ENCODE data around the gene RFX4. TPM values are rescaled to one million over a fixed set of nuclear protein-coding genes. Genes with fewer than 3 reads are reported as not detected.

Gene RFX4
- total and polyA plus RNA-seq, 2 of the 8 experiments (the other 6 are each of a cell fraction or from before 2014, with no cell fraction given): 0.06 TPM; not detected in 1

- no peak overlapping the region for H3K27ac ChIP-seq (ENCODE audit: low read depth, low read length)
- no peak overlapping the region for H4K5ac ChIP-seq (ENCODE audit: insufficient read length, low read depth, low read length)
- no peak overlapping the region for H2AFZ ChIP-seq (ENCODE audit: low read length)
- POLR2A ChIA-PET (ENCODE audit: partially characterized antibody): no interaction called here
- no peaks in the 10 kb centered on the region for H3K79me2 ChIP-seq (ENCODE audit: control insufficient read depth in 1 of 2, insufficient read depth in 2 of 2, low read length in 2 of 2)
- H3K36me3 ChIP-seq (ENCODE audit: control insufficient read depth in 2 of 4, insufficient read depth in 4 of 4, low read length in 3 of 4): no peaks in the 10 kb centered on the region
- 0 out of 2 replicates have a peak overlapping the region, but pooled peaks have one; percentile 6 for H2BK20ac ChIP-seq (ENCODE audit: low read length)
- no peak overlapping the region for H4K91ac ChIP-seq (replicated peaks; ENCODE audit: insufficient read length, low read length)
- no peaks in the 10 kb centered on the region; the same call in 1 of the 2 replicates for H3K23me2 ChIP-seq (ENCODE audit: low read depth, low read length)
- no peaks in the 10 kb centered on the region for H3K9me3 ChIP-seq (ENCODE audit: insufficient read depth in 2 of 2, low read depth in 1 of 2, low read length in 1 of 2)
- no peaks in the 10 kb centered on the region for H3K79me1 ChIP-seq (ENCODE audit: low read depth, low read length)
- no peak overlapping the region for H2BK15ac ChIP-seq (ENCODE audit: low read length)
- no peak for FAIRE-seq
- H3K14ac ChIP-seq (ENCODE audit: insufficient read length): no peak overlapping the region
- no peak overlapping the region; the same call in 1 of the 2 replicates for H2BK5ac ChIP-seq (ENCODE audit: low read depth, low read length)
- no peaks in the 10 kb centered on the region for H4K20me1 ChIP-seq (replicated peaks in 1 of 2; ENCODE audit: control insufficient read depth in 1 of 2, insufficient read depth in 2 of 2, low read length in 2 of 2)
- peaks cover 0 to 7% (median 5%) of the 10 kb centered on the region in 4 experiments; a peak in 5 of 7 replicates for H3K4me1 ChIP-seq (replicated peaks in 1 of 4; ENCODE audit: control insufficient read depth in 3 of 4, insufficient read depth in 4 of 4, low read length in 3 of 4)
- H3K18ac ChIP-seq (ENCODE audit: extremely low read depth, low read length): 0 out of 2 replicates have a peak overlapping the region, but pooled peaks have one; percentile 25
- H3K56ac ChIP-seq (replicated peaks; ENCODE audit: insufficient read length, low read depth, low read length): no peak overlapping the region
- no peak overlapping the region for H2BK120ac ChIP-seq (replicated peaks; ENCODE audit: low read depth, low read length)
- DNase-seq (ENCODE audit: low read depth in 1 of 2, low spot score in 2 of 2): peak in 1 of 2 experiments; percentile 24
- CTCF ChIA-PET (ENCODE audit: partially characterized antibody): interaction anchor here (0.6 to 1.6 kb wide), 3 partner anchors 13 to 428 kb away, joined by 3 to 4 read pairs (median 3); no protein-coding TSS in a partner anchor
- H3K27me3 ChIP-seq (replicated peaks in 1 of 4; ENCODE audit: control insufficient read depth in 3 of 4, extremely low read depth in 1 of 4, insufficient read depth in 3 of 4, low read length in 3 of 4): no peaks in the 10 kb centered on the region
- WGBS, 2 experiments (ENCODE audit: extremely low coverage in 1 of 2, insufficient coverage in 1 of 2, insufficient read length in 1 of 2, insufficient replicate concordance in 2 of 2, low coverage in 1 of 2, low lambda C conversion rate in 2 of 2, missing lambda C conversion rate in 1 of 2): 85% methylated on average over 6 of the region's 6 CpGs; no CpG with 5 or more reads in 1 of the 2 experiments
- no peak overlapping the region for H2AK5ac ChIP-seq (ENCODE audit: low read depth, low read length)
- no peak overlapping the region for H2BK12ac ChIP-seq (ENCODE audit: low read depth, low read length)
- H4K8ac ChIP-seq (ENCODE audit: extremely low read depth, insufficient read depth, low read length): no peak overlapping the region
- H3K4me2 ChIP-seq (ENCODE audit: insufficient read depth in 1 of 2, low read depth in 2 of 2, low read length in 2 of 2): 0 out of 4 replicates have a peak overlapping the region, but pooled peaks of 1 of the 2 experiments have one; percentile 17
- H3K4ac ChIP-seq (replicated peaks; ENCODE audit: insufficient read length, low read depth, low read length): no peak overlapping the region
- peak overlapping the region in 1 of 4 experiments; percentile 23; a peak in 1 of 8 replicates for H3K4me3 ChIP-seq (ENCODE audit: extremely low read depth in 1 of 4, insufficient read depth in 2 of 4, low read depth in 3 of 4, low read length in 4 of 4)
- H3K23ac ChIP-seq (ENCODE audit: insufficient read length): no peak overlapping the region
- no peak overlapping the region for H3K9ac ChIP-seq (replicated peaks in 1 of 4; ENCODE audit: extremely low read depth in 1 of 4, low read depth in 3 of 4, low read length in 3 of 4)
- TF ChIP-seq E2F6 (IDR thresholded peaks at IDR 0.05): no peak
- TF ChIP-seq RNF2 (IDR thresholded peaks at IDR 0.05; ENCODE audit: borderline replicate concordance, low read depth, low read length, missing control alignments, poor library complexity, severe bottlenecking): no peak
- TF ChIP-seq TEAD4 (IDR thresholded peaks at IDR 0.05; ENCODE audit: low read depth, low read length): no peak
- no peak for TF ChIP-seq TBP (IDR thresholded peaks at IDR 0.05; ENCODE audit: low read depth, low read length)
- TF ChIP-seq HDAC2 (IDR thresholded peaks at IDR 0.05; ENCODE audit: borderline replicate concordance in 1 of 2, low read depth in 2 of 2, low read length in 2 of 2): no peak
- no peak for TF ChIP-seq HDAC6 (IDR thresholded peaks at IDR 0.05; ENCODE audit: low read depth, low read length)
- no peak for TF ChIP-seq SUZ12 (IDR thresholded peaks at IDR 0.05; ENCODE audit: low read length)
Measured at GRCh38 chr12:106671840-106672239, 89.0 kb downstream of the RFX4 start.
